OCI-LY1 (cell line): Measurements from ENCODE around the gene MME.

Experiments
- H2AFZ ChIP-seq: fragments of 200-600 bp; sonication (generic), shearing (Covaris generic); 2 replicates; pipeline ENCODE4 v1.6.0; 2014; ENCODE audit warnings: antibody characterized with exemption, mild to moderate bottlenecking, low read length
- H3F3A ChIP-seq: fragments of 200-600 bp; sonication (generic), shearing (Covaris generic); 2 replicates; pipeline ENCODE4 v1.6.0; 2014; ENCODE audit warnings: mild to moderate bottlenecking, antibody characterized with exemption, low read length, moderate library complexity; ENCODE audit not compliant: insufficient read depth
- H3K27ac ChIP-seq: fragments of 200-600 bp; sonication (generic); 2 replicates; pipeline ENCODE4 v1.5.1; 2014; ENCODE audit warnings: low read length, mixed run types, mild to moderate bottlenecking, low read depth; ENCODE audit not compliant: poor library complexity, severe bottlenecking
- H3K27me3 ChIP-seq: fragments of 200-600 bp; sonication (generic); 2 replicates; pipeline ENCODE4 v1.6.0; 2014; ENCODE audit warnings: antibody characterized with exemption, mild to moderate bottlenecking, low read length, moderate library complexity; ENCODE audit not compliant: insufficient read depth
- H3K36me3 ChIP-seq: fragments of 200-600 bp; sonication (generic); 2 replicates; pipeline ENCODE4 v1.6.1; 2014; ENCODE audit warnings: mild to moderate bottlenecking, antibody characterized with exemption, low read length, moderate library complexity, mixed read lengths; ENCODE audit not compliant: insufficient read depth
- H3K4me1 ChIP-seq: fragments of 200-600 bp; sonication (generic); 2 replicates; pipeline ENCODE4 v1.5.1; 2014; ENCODE audit warnings: mild to moderate bottlenecking, low read length, moderate library complexity; ENCODE audit not compliant: insufficient read depth, severe bottlenecking
- H3K4me2 ChIP-seq: fragments of 200-600 bp; sonication (generic), shearing (Covaris generic); 2 replicates; pipeline ENCODE4 v1.6.1; 2014; ENCODE audit warnings: low read length
- H3K4me3 ChIP-seq: fragments of 200-600 bp; sonication (generic); 2 replicates; pipeline ENCODE4 v1.5.1; 2014; ENCODE audit warnings: low read length, low read depth, mild to moderate bottlenecking, mixed read lengths; ENCODE audit not compliant: poor library complexity, severe bottlenecking
- H3K79me2 ChIP-seq: fragments of 200-600 bp; shearing (Covaris generic); 2 replicates; pipeline ENCODE4 v1.6.1; 2016; ENCODE audit warnings: mixed run types, low read length, mixed read lengths; ENCODE audit not compliant: insufficient read depth
- H3K9ac ChIP-seq: fragments of 200-600 bp; sonication (generic), shearing (Covaris generic); 2 replicates; pipeline ENCODE4 v1.6.1; 2014; ENCODE audit warnings: mild to moderate bottlenecking, low read length, mixed read lengths
- H3K9me2 ChIP-seq: fragments of 200-600 bp; sonication (generic), shearing (Covaris generic); 2 replicates; pipeline ENCODE4 v1.6.1; 2014; ENCODE audit warnings: low read depth, mild to moderate bottlenecking, low read length, mixed read lengths
- H3K9me3 ChIP-seq: fragments of 200-600 bp; shearing (Covaris generic); 2 replicates; pipeline ENCODE4 v1.6.1; 2014; ENCODE audit warnings: low read length, mixed read lengths
- H4K20me1 ChIP-seq: fragments of 200-600 bp; sonication (generic), shearing (Covaris generic); 2 replicates; pipeline ENCODE4 v1.6.0; 2016; ENCODE audit warnings: mild to moderate bottlenecking, low read length; ENCODE audit not compliant: insufficient read depth
- CTCF ChIP-seq: fragments of 200-600 bp; sonication (generic), shearing (Covaris generic); IDR thresholded peaks from 2 replicates; pipeline ENCODE4 v1.5.1; 2017; ENCODE audit warnings: mild to moderate bottlenecking, antibody characterized with exemption, low read length, moderate library complexity, mixed read lengths
- EZH2 ChIP-seq: fragments of 200-600 bp; sonication (generic), shearing (Covaris generic); IDR thresholded peaks from 2 replicates; pipeline ENCODE4 v1.8.0; 2017; ENCODE audit warnings: borderline replicate concordance, mixed run types, mild to moderate bottlenecking, antibody characterized with exemption, low read length, moderate library complexity, mixed read lengths

MME gene

GRCh38 chr3:155188031-155188430, 107.9 kb downstream of the MME start:
- Histone ChIP-seq H3K27ac (no peak overlapping the region), H3F3A (0 out of 2 replicates have a peak, but pooled peaks cover 5% of the 10 kb centered on the region), H3K4me1 (peaks cover 20% of the 10 kb centered on the region), H3K27me3 (no peaks in the 10 kb centered on the region), H3K4me3 (no peak overlapping the region), H3K4me2 (no peak overlapping the region), H2AFZ (no peak overlapping the region), H3K9ac (no peak overlapping the region), H3K36me3 (peaks cover 3% of the 10 kb centered on the region; the same call in 1 of the 2 replicates), H3K9me3 (no peaks in the 10 kb centered on the region), H3K9me2 (no peaks in the 10 kb centered on the region), H4K20me1 (no peaks in the 10 kb centered on the region), H3K79me2 (no peaks in the 10 kb centered on the region)
- TF ChIP-seq EZH2 (no peak), CTCF (no peak)

- no peak for TF ChIP-seq EZH2
- TF ChIP-seq CTCF, result no peak
- no peak overlapping the region for H2AFZ ChIP-seq
- no peaks in the 10 kb centered on the region for H3K27me3 ChIP-seq
- 0 out of 2 replicates have a peak, but pooled peaks cover 5% of the 10 kb centered on the region for H3F3A ChIP-seq
- H3K4me2 ChIP-seq, result no peak overlapping the region
- H3K9me3 ChIP-seq, result no peaks in the 10 kb centered on the region
- no peak overlapping the region for H3K27ac ChIP-seq
- no peaks in the 10 kb centered on the region for H3K36me3 ChIP-seq
- no peaks in the 10 kb centered on the region for H3K79me2 ChIP-seq
- H3K4me1 ChIP-seq, result peaks cover 7% of the 10 kb centered on the region
- no peak overlapping the region for H3K9ac ChIP-seq
- H3K4me3 ChIP-seq, result no peak overlapping the region
- no peaks in the 10 kb centered on the region for H3K9me2 ChIP-seq
- no peaks in the 10 kb centered on the region for H4K20me1 ChIP-seq
These were observed 109.4 kb downstream of the MME start for GRCh38 chr3:155189478-155189877.

- Histone ChIP-seq H3K27me3 (no peaks in the 10 kb centered on the region), H3K4me2 (no peak overlapping the region), H3K4me3 (no peak overlapping the region), H3K36me3 (no peaks in the 10 kb centered on the region), H2AFZ (no peak overlapping the region), H3K9me2 (no peaks in the 10 kb centered on the region), H4K20me1 (no peaks in the 10 kb centered on the region), H3K27ac (no peak overlapping the region), H3K9ac (no peak overlapping the region), H3F3A (0 out of 2 replicates have a peak, but pooled peaks cover 5% of the 10 kb centered on the region), H3K79me2 (no peaks in the 10 kb centered on the region), H3K9me3 (no peaks in the 10 kb centered on the region), H3K4me1 (peaks cover 7% of the 10 kb centered on the region)
- TF ChIP-seq EZH2 (no peak), CTCF (no peak)
These were observed 110.6 kb downstream of the MME start for GRCh38 chr3:155190691-155191090.
